NCI-H1436 treated with DMSO at 0.1 percent for 48 hours (cell line): ENCODE data around the gene KCNB1.
"Not testable (repeated sequence)": the region's sequence is repeated elsewhere in the genome, so short reads cannot be mapped to it uniquely, and the experiment has no call there.

Source experiments
- DNase-seq: peaks from one replicate; lab custom pipeline; 2025; lab: John Stamatoyannopoulos, UW

The KCNB1 gene

GRCh38 chr20:49319208-49319809 lies 163.2 kb downstream of the KCNB1 start:
- no peak for DNase-seq

- DNase-seq, result no peak
Observed at GRCh38 chr20:49318430-49319207, 163.8 kb downstream of the KCNB1 start.

GRCh38 chr20:49318091-49318429 lies 164.4 kb downstream of the KCNB1 start:
- no peak for DNase-seq

- no peak for DNase-seq
Observed at GRCh38 chr20:49316704-49317103, 165.8 kb downstream of the KCNB1 start.

GRCh38 chr20:49315580-49315979 lies 166.9 kb downstream of the KCNB1 start:
- DNase-seq, result no peak

GRCh38 chr20:49314052-49314451 lies 168.4 kb downstream of the KCNB1 start:
- DNase-seq, result not testable (repeated sequence)
